B cell (primary cell): ENCODE data around the gene IFI16. TPM values are rescaled to one million over a fixed set of nuclear protein-coding genes. Genes with fewer than 3 reads are reported as not detected.
"Not testable (repeated sequence)": the region's sequence is repeated elsewhere in the genome, so short reads cannot be mapped to it uniquely, and the experiment has no call there.

Source experiments
- ATAC-seq: fragments of 200-7000 bp; cut with Tn5 transposase; one replicate; pipeline ENCODE4 v1.10.0; 2021; ENCODE audit warnings: low read depth, mild to moderate bottlenecking, moderate number of reproducible peaks, moderate library complexity
- CTCF ChIA-PET: fragments of 350-600 bp; sonication (Branson Sonifier 250); formaldehyde crosslinking; loops from one replicate; lab custom pipeline; 2021; ENCODE audit warnings: antibody characterized with exemption, inconsistent platforms; lab: Charles Lee
- POLR2A ChIA-PET: fragments of 350-600 bp; sonication (Branson Sonifier 250); formaldehyde crosslinking; loops from one replicate; lab custom pipeline; 2021; ENCODE audit warnings: antibody characterized with exemption; lab: Charles Lee
- DNase-seq: peaks from one replicate; pipeline ENCODE4 v3.0.0; 2013
- H2AFZ ChIP-seq: 2 replicates; pipeline ENCODE4 v1.6.1; 2012; ENCODE audit warnings: mild to moderate bottlenecking, low read depth, low read length; ENCODE audit not compliant: insufficient read depth, poor library complexity, severe bottlenecking
- H3K27ac ChIP-seq, 2 donors: 1 replicate in 1 of 2; 2 replicates in 1 of 2; pipeline ENCODE4 v1.5.1; 2012 to 2013; ENCODE audit warnings: low read length in 2 of 2, mild to moderate bottlenecking in 2 of 2, moderate library complexity in 1 of 2
- H3K27me3 ChIP-seq, 4 experiments: fragments of 200-600 bp in 1 of 4; sonication (generic) in 1 of 4; replicated peaks in 1 of 4; 1 replicate in 2 of 4; 2 replicates in 2 of 4; pipeline versions ENCODE4 v1.6.1 to v1.7.0; 2013 to 2016; ENCODE audit warnings: low read length in 3 of 4, mild to moderate bottlenecking in 2 of 4, mixed read lengths in 1 of 4, moderate library complexity in 1 of 4; ENCODE audit not compliant: insufficient read depth in 4 of 4, control insufficient read depth in 3 of 4; ENCODE audit errors: control extremely low read depth in 1 of 4
- H3K36me3 ChIP-seq, 2 experiments: replicated peaks in 1 of 2; 1 replicate in 1 of 2; 2 replicates in 1 of 2; pipeline versions ENCODE4 v1.6.1 to v1.7.1; 2013; ENCODE audit warnings: low read length in 1 of 2; ENCODE audit not compliant: insufficient read depth in 2 of 2, control insufficient read depth in 1 of 2; ENCODE audit errors: control extremely low read depth in 1 of 2, extremely low read depth in 1 of 2
- H3K4me1 ChIP-seq, 2 donors: fragments of 200-600 bp in 1 of 2; sonication (generic) in 1 of 2; 1 replicate in 1 of 2; 2 replicates in 1 of 2; pipeline versions ENCODE4 v1.5.1 to v1.6.1; 2013 to 2017; ENCODE audit warnings: low read length in 2 of 2; ENCODE audit not compliant: control insufficient read depth in 2 of 2, insufficient read depth in 2 of 2
- H3K4me2 ChIP-seq: replicated peaks from 2 replicates; pipeline ENCODE3; 2012; ENCODE audit warnings: mild to moderate bottlenecking, low read depth, low read length; ENCODE audit not compliant: poor library complexity, severe bottlenecking
- H3K4me3 ChIP-seq, 5 experiments: fragments of 200-600 bp in 1 of 5; sonication (generic) in 1 of 5; 1 replicate in 3 of 5; 2 replicates in 2 of 5; pipeline versions ENCODE4 v1.5.1 to v1.7.0; 2011 to 2016; ENCODE audit warnings: low read length in 4 of 5, mild to moderate bottlenecking in 4 of 5, low read depth in 2 of 5, control low read depth in 1 of 5, moderate library complexity in 1 of 5; ENCODE audit not compliant: insufficient read depth in 1 of 5; ENCODE audit errors: control extremely low read depth in 1 of 5, extremely low read depth in 1 of 5
- H3K79me2 ChIP-seq: fragments of 200-600 bp; sonication (generic); one replicate; pipeline ENCODE4 v1.6.0; 2016; ENCODE audit warnings: low read length; ENCODE audit not compliant: control insufficient read depth, insufficient read depth
- H3K9ac ChIP-seq: fragments of 200-600 bp; sonication (generic); 2 replicates; pipeline ENCODE4 v1.6.1; 2017; ENCODE audit warnings: mild to moderate bottlenecking, low read length, moderate library complexity
- H3K9me3 ChIP-seq, 3 donors: one replicate each; pipeline versions ENCODE4 v1.6.1 to v1.7.1; 2013; ENCODE audit warnings: low read length in 2 of 3; ENCODE audit not compliant: control insufficient read depth in 2 of 3, insufficient read depth in 1 of 3; ENCODE audit errors: control extremely low read depth in 1 of 3
- H4K20me1 ChIP-seq: 2 replicates; pipeline ENCODE4 v1.6.0; 2012; ENCODE audit warnings: mild to moderate bottlenecking, low read length; ENCODE audit not compliant: insufficient read depth, control insufficient read depth, poor library complexity, severe bottlenecking
- H3K27ac Mint-ChIP-seq: one replicate; pipeline ENCODE4 v1.8.0; 2021; ENCODE audit warnings: mixed read lengths
- H3K27me3 Mint-ChIP-seq: one replicate; pipeline ENCODE4 v1.8.0; 2021; ENCODE audit warnings: mixed read lengths
- H3K4me1 Mint-ChIP-seq: one replicate; pipeline ENCODE4 v1.8.0; 2021; ENCODE audit warnings: mixed read lengths
- H3K4me3 Mint-ChIP-seq: one replicate; pipeline ENCODE4 v1.8.0; 2021; ENCODE audit warnings: mixed read lengths
- H3K9me3 Mint-ChIP-seq: one replicate; pipeline ENCODE4 v1.8.0; 2022; ENCODE audit warnings: mixed read lengths; ENCODE audit not compliant: insufficient read depth
- EZH2 ChIP-seq: IDR thresholded peaks from 2 replicates; pipeline ENCODE4 v1.6.1; 2012; ENCODE audit warnings: borderline replicate concordance, low read depth, mild to moderate bottlenecking, moderate library complexity, low read length; ENCODE audit not compliant: insufficient read depth, poor library complexity, severe bottlenecking
- WGBS: methylation state at CpG from one replicate; pipeline ENCODE4 v1.1.5; 2013; ENCODE audit warnings: missing lambda C conversion rate; ENCODE audit not compliant: insufficient coverage; 5-methylcytosine and 5-hydroxymethylcytosine counted together
- intact Hi-C: fragments of 100-400 bp; cut with micrococcal nuclease; formaldehyde crosslinking; loops from one replicate; pipeline ENCODE4 v1.10.0; 2022
- polyA plus RNA-seq: library from polyadenylated mRNA; depleted of rRNA; stranded (reverse); fragments of >200 nt; gene quantifications from 2 replicates; pipeline ENCODE4 v1.2.3, GENCODE V29; 2012
- total RNA-seq, 2 donors: library from RNA; stranded (reverse); fragments of 120-200 nt in 1 of 2; gene quantifications; 1 replicate in 1 of 2; 2 replicates in 1 of 2; pipeline versions ENCODE4 v1.2.3 to v1.2.4, GENCODE V29; 2013 to 2022
- TF ChIP-seq, protein P1 (sequence below): fragments of 200-600 bp; IDR thresholded peaks from one replicate; pipeline ENCODE4 v1.8.0; 2022; ENCODE audit warnings: antibody characterized with exemption, mild to moderate bottlenecking

Gene IFI16
- total and polyA plus RNA-seq, 2 donors (not counting 1 experiment from before 2014, with no cell fraction given), result 89.0 to 176 TPM

DNA sequence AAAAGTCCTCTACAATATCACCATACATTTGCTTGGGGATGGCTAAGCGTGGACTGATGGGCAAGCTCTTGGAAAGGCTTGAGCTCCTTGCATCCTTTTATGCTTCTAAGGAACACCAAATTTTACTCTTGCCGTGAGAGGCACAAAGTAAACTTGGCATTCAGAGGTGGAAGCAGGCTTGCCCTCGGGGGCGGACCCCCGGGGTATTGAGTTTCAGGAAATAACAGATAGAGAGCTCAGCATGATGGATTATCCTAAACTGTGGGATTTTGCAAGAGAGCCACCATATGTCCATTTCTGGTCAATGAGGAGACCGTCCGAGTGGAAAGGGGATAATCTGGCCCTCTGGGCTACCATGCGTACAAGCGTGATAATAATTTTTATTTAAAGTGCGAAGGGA is 14.0 kb downstream of the IFI16 start:
- Histone ChIP-seq H3K9me3 (no peaks in the 10 kb centered on the region), H3K4me3 (no peak overlapping the region), H3K79me2 (peaks cover 98% of the 10 kb centered on the region), H4K20me1 (peaks cover 27% of the 10 kb centered on the region), H3K27ac (no peak overlapping the region), H2AFZ (no peak overlapping the region), H3K4me2 (no peak overlapping the region), H3K4me1 (peaks cover 10 to 37% of the 10 kb centered on the region in 2 donors), H3K27me3 (no peaks in the 10 kb centered on the region), H3K9ac (no peak overlapping the region), H3K36me3 (peaks cover 13 to 79% of the 10 kb centered on the region in 2 experiments)
- DNase-seq (no peak), ATAC-seq (no peak)
- intact Hi-C loops, result no loop called here
- ChIA-PET CTCF (no interaction called here), POLR2A (no interaction called here)
- peaks cover 61% of the 10 kb centered on the region for H3K4me1 Mint-ChIP-seq
- 100% methylated on average over 9 of the region's 10 CpGs for WGBS
- no peaks in the 10 kb centered on the region for H3K9me3 Mint-ChIP-seq
- H3K4me3 Mint-ChIP-seq, result no peak overlapping the region
- no peak for TF ChIP-seq EZH2
- TF ChIP-seq, protein P1, sequence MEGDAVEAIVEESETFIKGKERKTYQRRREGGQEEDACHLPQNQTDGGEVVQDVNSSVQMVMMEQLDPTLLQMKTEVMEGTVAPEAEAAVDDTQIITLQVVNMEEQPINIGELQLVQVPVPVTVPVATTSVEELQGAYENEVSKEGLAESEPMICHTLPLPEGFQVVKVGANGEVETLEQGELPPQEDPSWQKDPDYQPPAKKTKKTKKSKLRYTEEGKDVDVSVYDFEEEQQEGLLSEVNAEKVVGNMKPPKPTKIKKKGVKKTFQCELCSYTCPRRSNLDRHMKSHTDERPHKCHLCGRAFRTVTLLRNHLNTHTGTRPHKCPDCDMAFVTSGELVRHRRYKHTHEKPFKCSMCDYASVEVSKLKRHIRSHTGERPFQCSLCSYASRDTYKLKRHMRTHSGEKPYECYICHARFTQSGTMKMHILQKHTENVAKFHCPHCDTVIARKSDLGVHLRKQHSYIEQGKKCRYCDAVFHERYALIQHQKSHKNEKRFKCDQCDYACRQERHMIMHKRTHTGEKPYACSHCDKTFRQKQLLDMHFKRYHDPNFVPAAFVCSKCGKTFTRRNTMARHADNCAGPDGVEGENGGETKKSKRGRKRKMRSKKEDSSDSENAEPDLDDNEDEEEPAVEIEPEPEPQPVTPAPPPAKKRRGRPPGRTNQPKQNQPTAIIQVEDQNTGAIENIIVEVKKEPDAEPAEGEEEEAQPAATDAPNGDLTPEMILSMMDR, result no peak
- H3K27ac Mint-ChIP-seq, result no peak overlapping the region
- no peaks in the 10 kb centered on the region for H3K27me3 Mint-ChIP-seq

DNA sequence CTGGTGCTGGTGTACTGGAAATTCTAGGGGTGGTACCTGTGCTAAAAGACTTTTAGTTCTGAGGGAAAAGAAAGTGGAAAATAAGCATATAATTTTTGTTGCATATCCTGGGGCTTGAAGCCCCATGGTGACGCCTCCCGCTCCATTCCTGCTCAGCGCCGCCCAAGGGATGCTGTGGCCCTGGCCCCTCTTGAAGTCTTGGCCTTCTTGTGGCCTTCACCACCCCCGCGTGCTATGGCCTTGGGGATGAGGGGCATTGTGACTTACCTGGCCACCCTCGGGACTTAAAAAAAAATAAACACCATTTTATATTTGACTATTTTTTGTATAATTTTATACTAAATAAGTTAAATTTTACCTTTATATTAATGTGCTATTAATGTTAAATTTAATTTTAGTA is 15.3 kb downstream of the IFI16 start:
- peak overlapping the region; percentile 6 for H3K27ac Mint-ChIP-seq
- intact Hi-C loops, result no loop called here
- peaks cover 10 to 36% of the 10 kb centered on the region in 2 donors for H3K4me1 ChIP-seq
- no peaks in the 10 kb centered on the region for H3K27me3 ChIP-seq
- H3K79me2 ChIP-seq, result peaks cover 98% of the 10 kb centered on the region
- no peak overlapping the region for H3K4me3 ChIP-seq
- peaks cover 64% of the 10 kb centered on the region for H3K4me1 Mint-ChIP-seq
- H3K9me3 Mint-ChIP-seq, result peaks cover 2% of the 10 kb centered on the region
- no peak overlapping the region for H3K4me2 ChIP-seq
- H3K27me3 Mint-ChIP-seq, result no peaks in the 10 kb centered on the region
- peaks cover 15 to 80% of the 10 kb centered on the region in 2 experiments for H3K36me3 ChIP-seq
- H3K9ac ChIP-seq, result no peak overlapping the region
- no peak for ATAC-seq
- ChIA-PET CTCF (interaction anchor here (0.7 to 1.5 kb wide), 3 partner anchors 27 to 48 kb away, joined by 3 read pairs; no protein-coding TSS in a partner anchor), POLR2A (no interaction called here)
- H2AFZ ChIP-seq, result no peak overlapping the region
- no peak overlapping the region for H3K27ac ChIP-seq
- DNase-seq, result no peak
- peaks cover 0 to 6% (median 1%) of the 10 kb centered on the region in 3 donors for H3K9me3 ChIP-seq
- WGBS, result 93% methylated on average over 4 of the region's 7 CpGs
- no peak overlapping the region for H3K4me3 Mint-ChIP-seq
- H4K20me1 ChIP-seq, result peaks cover 37% of the 10 kb centered on the region
- no peak for TF ChIP-seq EZH2
- TF ChIP-seq, protein P1, result no peak

DNA sequence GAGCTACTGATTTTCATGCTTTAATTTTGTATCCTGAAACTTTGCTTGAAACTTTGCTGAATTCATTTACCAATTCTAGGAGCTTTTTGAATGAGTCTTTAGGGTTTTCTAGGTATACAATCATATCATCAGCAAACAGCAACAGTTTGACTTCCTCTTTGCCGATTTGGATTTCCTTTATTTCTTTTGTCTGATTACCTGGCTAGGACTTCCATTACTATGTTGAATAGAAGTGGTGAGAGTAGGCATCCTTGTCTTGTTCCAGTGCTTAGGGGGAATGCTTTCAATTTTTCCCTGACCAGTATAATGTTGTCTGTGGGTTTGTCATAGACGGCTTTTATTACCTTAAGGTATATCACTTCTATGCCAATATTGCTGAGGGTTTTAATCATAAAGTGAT is 17.1 kb downstream of the IFI16 start:
- H3K9me3 ChIP-seq, H3K9me3 Mint-ChIP-seq, H3K4me3 ChIP-seq, DNase-seq, H3K9ac ChIP-seq, H3K27me3 ChIP-seq, H3K27me3 Mint-ChIP-seq, ATAC-seq, H2AFZ ChIP-seq, POLR2A ChIA-PET: not testable (repeated sequence)
- H3K4me2 ChIP-seq, result peak overlapping the region; percentile 44
- H3K27ac ChIP-seq, result peak overlapping the region in 1 of 2 donors; percentile 42
- H3K4me1 ChIP-seq, result peaks cover 17 to 39% of the 10 kb centered on the region in 2 donors
- peaks cover 54% of the 10 kb centered on the region for H4K20me1 ChIP-seq
- Mint-ChIP-seq H3K4me3 (peak overlapping the region; percentile 50), H3K4me1 (peaks cover 66% of the 10 kb centered on the region), H3K27ac (peak overlapping the region; percentile 8)
- CTCF ChIA-PET, result interaction anchor here (0.7 to 1.6 kb wide), 2 partner anchors 17 to 63 kb away, joined by 3 read pairs; partner anchors contain the start of gene IFI16
- no CpG with 5 or more reads among the region's 2 CpGs for WGBS
- peaks cover 14 to 83% of the 10 kb centered on the region in 2 experiments for H3K36me3 ChIP-seq
- intact Hi-C loops, result loop anchor here (1.0 kb wide), 1 partner anchor 9 kb away; no protein-coding TSS in a partner anchor
- peaks cover 99% of the 10 kb centered on the region for H3K79me2 ChIP-seq
